Lower leg skin (tissue), 4 donors: ENCODE results near the gene IZUMO1R. TPM values are rescaled to one million over a fixed set of nuclear protein-coding genes. Genes with fewer than 3 reads are reported as not detected.
A peak's percentile ranks its signal among the peaks of the same experiment; 100 is the strongest.

ENCODE experiments used
- DNase-seq, 2 donors: peaks; one replicate each; pipeline ENCODE4 v3.0.0-alpha.2; 2019; ENCODE audit warnings: low spot score in 2 of 2
- H3K4me3 ChIP-seq: fragments of 200-600 bp; sonication (generic); 2 replicates; pipeline ENCODE4 v1.5.1; 2017; ENCODE audit warnings: mild to moderate bottlenecking, low read depth; ENCODE audit not compliant: poor library complexity, severe bottlenecking
- CTCF ChIP-seq, 3 donors: fragments of 450-650 bp; IDR thresholded peaks; one replicate each; pipeline ENCODE4 v1.5.1; 2016; ENCODE audit warnings: antibody characterized with exemption in 3 of 3, mild to moderate bottlenecking in 3 of 3, moderate library complexity in 2 of 3
- POLR2A ChIP-seq, 2 donors: fragments of 450-650 bp; IDR thresholded peaks; one replicate each; pipeline ENCODE4 v1.6.1; 2016 to 2017; ENCODE audit warnings: antibody characterized with exemption in 2 of 2, mild to moderate bottlenecking in 1 of 2, moderate library complexity in 1 of 2
- WGBS, 2 donors: methylation state at CpG; one replicate each; pipeline ENCODE4 v1.1.5; 2018; 5-methylcytosine and 5-hydroxymethylcytosine counted together
- intact Hi-C: fragments of 100-400 bp; cut with DNase I; formaldehyde crosslinking; loops from one replicate; pipeline ENCODE4 v1.15.0; 2023; ENCODE audit warnings: low total_unique reads
- total RNA-seq, 4 donors: library from RNA; depleted of rRNA; stranded (reverse); fragments of >200 nt; gene quantifications; one replicate each; pipeline ENCODE4 v1.1.0, GENCODE V29; 2016

Gene IZUMO1R
- total RNA-seq, 4 donors from 2014 or later, result not detected

DNA sequence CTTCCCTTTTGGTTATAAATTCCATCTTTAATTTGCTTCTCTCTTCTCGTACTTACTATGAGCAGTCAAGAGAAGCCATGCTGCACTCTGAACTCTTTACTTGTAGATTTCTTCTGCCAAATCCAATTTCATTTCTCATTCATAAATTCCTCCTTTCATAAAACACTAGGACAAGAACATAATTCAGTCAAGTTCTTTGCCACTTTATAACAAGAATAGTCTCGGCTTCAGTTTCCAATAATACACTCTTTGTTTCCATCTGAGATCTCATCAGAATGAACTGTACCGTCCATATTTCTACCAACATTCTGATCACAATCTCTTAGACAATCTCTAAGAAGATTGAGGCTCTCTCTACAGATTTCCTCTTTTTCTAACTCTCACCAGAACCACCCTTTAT, 25.1 kb downstream of the IZUMO1R start:
- H3K4me3 ChIP-seq, result no peak overlapping the region
- no peak for DNase-seq
- no peak for TF ChIP-seq POLR2A (IDR thresholded peaks at IDR 0.05)
- no peak for TF ChIP-seq CTCF (IDR thresholded peaks at IDR 0.05)
- intact Hi-C loops, result no loop called here
- WGBS, 2 donors, result 77 to 78% methylated on average over 3 of the region's 3 CpGs

DNA sequence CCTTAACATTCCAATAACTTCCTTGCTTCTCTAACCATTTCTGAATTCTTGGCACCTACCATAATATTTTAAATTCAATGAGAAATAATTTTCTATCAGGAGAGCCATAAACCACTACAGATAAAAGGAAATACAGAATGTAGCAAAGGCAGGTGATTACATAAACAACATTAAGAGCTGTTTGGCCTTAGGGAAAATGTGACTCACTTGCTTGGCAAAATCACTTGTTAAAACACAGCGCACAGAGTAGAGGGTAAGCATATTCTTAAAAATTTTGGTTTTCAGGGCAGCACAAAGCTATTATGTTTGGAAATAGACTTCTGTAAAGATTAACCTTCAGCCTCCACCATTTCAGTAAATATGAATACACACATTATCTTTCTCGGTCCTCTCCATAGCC, 26.4 kb downstream of the IZUMO1R start:
- no peak overlapping the region for H3K4me3 ChIP-seq
- TF ChIP-seq POLR2A (IDR thresholded peaks at IDR 0.05) (no peak), CTCF (IDR thresholded peaks at IDR 0.05) (no peak)
- intact Hi-C loops, result loop anchor here (1.0 kb wide), 1 partner anchor 38 kb away; no protein-coding TSS in a partner anchor
- peak in 1 of 2 donors; percentile 17 for DNase-seq
- 38 to 55% methylated on average over 2 of the region's 2 CpGs for WGBS, 2 donors

DNA sequence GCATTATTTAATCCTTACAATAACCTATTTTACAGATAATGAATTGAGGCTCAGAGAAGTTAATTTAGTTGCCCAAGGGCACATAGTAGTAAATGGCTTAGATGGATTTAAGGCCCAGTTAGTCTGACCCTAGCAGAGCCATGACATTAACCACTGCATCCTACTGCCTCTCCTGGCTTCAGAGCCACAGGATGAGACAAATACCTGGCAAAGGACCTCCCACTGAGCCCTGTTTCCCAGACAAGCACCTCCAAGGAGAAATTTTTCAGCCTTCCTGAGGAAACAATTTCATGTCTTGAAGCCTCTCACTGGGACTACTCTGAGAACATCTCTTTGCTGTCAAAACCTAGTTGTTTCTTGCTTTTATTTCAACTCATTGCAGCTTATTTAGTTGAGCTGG, 28.4 kb downstream of the IZUMO1R start:
- H3K4me3 ChIP-seq, result no peak overlapping the region
- intact Hi-C loops, result no loop called here
- DNase-seq, result no peak
- no peak for TF ChIP-seq POLR2A (IDR thresholded peaks at IDR 0.05)
- no peak for TF ChIP-seq CTCF (IDR thresholded peaks at IDR 0.05)

- no peak for DNase-seq
- TF ChIP-seq POLR2A (IDR thresholded peaks at IDR 0.05) (no peak), CTCF (IDR thresholded peaks at IDR 0.05) (no peak)
- intact Hi-C loops, result no loop called here
- WGBS, 2 donors, result 90 to 92% methylated on average over 6 of the region's 6 CpGs
- no peak overlapping the region for H3K4me3 ChIP-seq
Measured at GRCh38 chr11:94336033-94336432, 31.7 kb downstream of the IZUMO1R start.

DNA sequence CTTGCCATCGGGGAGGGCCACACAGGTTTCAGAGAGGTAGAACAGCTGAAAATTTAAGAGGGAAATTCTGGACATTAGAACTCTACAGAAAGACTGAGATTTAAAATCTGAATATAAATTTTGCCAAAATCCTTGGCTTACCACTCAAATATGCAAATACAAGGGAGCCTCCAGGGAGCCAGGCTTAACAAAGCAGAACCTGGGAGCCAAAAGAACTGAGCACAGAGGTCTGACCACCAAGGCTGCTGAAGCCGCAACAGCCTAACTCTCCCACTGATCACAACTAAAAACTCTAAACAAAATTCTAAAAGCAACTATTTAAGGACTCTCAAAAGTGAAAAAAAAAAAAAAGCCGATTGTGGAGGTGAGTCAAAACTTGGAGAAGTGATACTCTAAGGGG, 34.3 kb downstream of the IZUMO1R start:
- intact Hi-C loops, result no loop called here
- WGBS, 2 donors, result 86 to 90% methylated on average over 3 of the region's 3 CpGs
- no peak for DNase-seq
- H3K4me3 ChIP-seq, result no peak overlapping the region
- TF ChIP-seq CTCF (IDR thresholded peaks at IDR 0.05), result no peak
- TF ChIP-seq POLR2A (IDR thresholded peaks at IDR 0.05), result no peak

GRCh38 chr11:94342250-94342649, 37.9 kb downstream of the IZUMO1R start:
- no peak for DNase-seq
- no peak for TF ChIP-seq POLR2A (IDR thresholded peaks at IDR 0.05)
- TF ChIP-seq CTCF (IDR thresholded peaks at IDR 0.05), result no peak
- H3K4me3 ChIP-seq, result no peak overlapping the region
- 44 to 47% methylated on average over 3 of the region's 3 CpGs for WGBS, 2 donors
- intact Hi-C loops, result no loop called here
